SH-SY5Y (cell line): ENCODE data around the gene KCNK16.

Source experiments
- GATA2 ChIP-seq: IDR thresholded peaks from 2 replicates; pipeline ENCODE4 v1.6.1; 2011; ENCODE audit warnings: mild to moderate bottlenecking, low read depth, low read length
- GATA3 ChIP-seq: IDR thresholded peaks from 2 replicates; pipeline ENCODE4 v1.6.1; 2011; ENCODE audit warnings: low read depth, mild to moderate bottlenecking, low read length, moderate library complexity

DNA sequence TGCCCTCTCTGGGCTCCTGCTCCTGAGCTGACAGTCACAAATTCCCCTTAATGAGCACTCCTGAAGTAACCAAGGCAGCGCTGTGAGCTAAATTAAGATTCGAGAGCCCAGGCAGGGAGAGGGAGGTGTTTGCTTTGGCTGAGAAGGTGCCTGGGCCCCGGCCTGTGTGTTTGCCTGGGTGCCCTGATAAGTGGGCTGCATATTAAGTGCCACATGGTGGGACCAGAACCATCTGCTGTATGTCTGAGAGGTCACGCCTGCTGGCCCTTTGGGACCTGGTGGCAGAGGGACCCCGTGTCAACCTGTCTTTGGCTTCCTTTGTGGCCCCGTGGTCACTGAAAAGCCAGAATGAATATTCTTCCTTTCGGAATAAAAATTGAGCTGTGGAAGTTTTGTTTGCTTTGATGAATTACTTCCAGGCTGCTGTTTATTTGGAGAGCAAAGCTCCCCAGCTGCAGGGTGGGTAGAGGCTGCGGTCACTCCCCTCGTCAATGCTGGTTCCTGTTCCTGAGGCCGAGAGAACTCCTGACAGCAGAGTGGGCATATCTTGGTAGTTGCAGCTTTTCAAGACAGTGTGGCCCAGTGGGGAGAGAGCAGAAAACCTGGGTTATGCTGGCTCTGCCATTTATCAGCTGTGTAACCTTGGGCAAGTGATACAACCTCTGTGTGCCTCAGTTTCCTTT is 17.5 kb upstream of the KCNK16 start:
- no peak for TF ChIP-seq GATA2
- TF ChIP-seq GATA3: no peak
